ENCODE data around the gene KMT2E. TPM values are rescaled to one million over a fixed set of nuclear protein-coding genes. Genes with fewer than 3 reads are reported as not detected.

Gene KMT2E
- total and polyA plus RNA-seq, 2 donors (not counting 1 experiment from before 2014, with no cell fraction given), result 32.4 to 328 TPM

DNA sequence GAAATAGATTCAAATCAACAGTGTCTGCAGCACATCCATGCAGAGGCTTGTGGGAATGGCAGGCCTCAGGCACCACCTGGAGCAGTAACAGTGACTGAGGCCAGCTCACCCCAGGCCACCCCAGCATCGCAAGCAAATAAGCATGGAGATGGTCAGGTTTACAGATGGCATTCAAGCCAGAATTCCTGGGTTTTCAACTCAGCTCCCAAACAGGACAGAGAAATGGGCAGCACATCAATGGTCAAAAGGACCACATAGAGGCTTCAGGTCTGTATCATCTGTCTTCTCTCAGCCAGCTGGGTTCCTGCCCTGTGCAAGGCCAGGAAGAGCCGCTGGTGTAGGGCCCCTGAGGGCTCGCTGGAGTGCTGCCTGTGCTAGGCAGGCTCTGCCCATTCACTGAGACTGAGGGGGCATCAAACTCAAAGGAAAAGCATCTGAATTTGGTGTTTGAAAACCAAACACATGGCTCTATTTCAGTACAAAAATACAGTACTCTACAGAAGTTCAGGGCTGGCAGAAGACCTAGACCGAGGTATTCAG, 112.5 kb downstream of the KMT2E start:
- no peak overlapping the region for H3K4me3 ChIP-seq (ENCODE audit: control extremely low read depth in 1 of 5, extremely low read depth in 1 of 5, insufficient read depth in 1 of 5, low read depth in 2 of 5, low read length in 4 of 5)
- Mint-ChIP-seq H3K4me3 (no peak overlapping the region), H3K27ac (no peak overlapping the region), H3K4me1 (no peaks in the 10 kb centered on the region), H3K9me3 (ENCODE audit: insufficient read depth) (no peaks in the 10 kb centered on the region), H3K27me3 (no peaks in the 10 kb centered on the region)
- no peaks in the 10 kb centered on the region for H3K9me3 ChIP-seq (ENCODE audit: control extremely low read depth in 1 of 3, control insufficient read depth in 2 of 3, insufficient read depth in 1 of 3, low read length in 2 of 3)
- H3K36me3 ChIP-seq (replicated peaks in 1 of 2; ENCODE audit: control extremely low read depth in 1 of 2, control insufficient read depth in 1 of 2, extremely low read depth in 1 of 2, insufficient read depth in 2 of 2, low read length in 1 of 2), result peaks cover 0 to 58% of the 10 kb centered on the region in 2 experiments
- H3K79me2 ChIP-seq (ENCODE audit: control insufficient read depth, insufficient read depth, low read length), result no peaks in the 10 kb centered on the region
- TF ChIP-seq, protein P1, sequence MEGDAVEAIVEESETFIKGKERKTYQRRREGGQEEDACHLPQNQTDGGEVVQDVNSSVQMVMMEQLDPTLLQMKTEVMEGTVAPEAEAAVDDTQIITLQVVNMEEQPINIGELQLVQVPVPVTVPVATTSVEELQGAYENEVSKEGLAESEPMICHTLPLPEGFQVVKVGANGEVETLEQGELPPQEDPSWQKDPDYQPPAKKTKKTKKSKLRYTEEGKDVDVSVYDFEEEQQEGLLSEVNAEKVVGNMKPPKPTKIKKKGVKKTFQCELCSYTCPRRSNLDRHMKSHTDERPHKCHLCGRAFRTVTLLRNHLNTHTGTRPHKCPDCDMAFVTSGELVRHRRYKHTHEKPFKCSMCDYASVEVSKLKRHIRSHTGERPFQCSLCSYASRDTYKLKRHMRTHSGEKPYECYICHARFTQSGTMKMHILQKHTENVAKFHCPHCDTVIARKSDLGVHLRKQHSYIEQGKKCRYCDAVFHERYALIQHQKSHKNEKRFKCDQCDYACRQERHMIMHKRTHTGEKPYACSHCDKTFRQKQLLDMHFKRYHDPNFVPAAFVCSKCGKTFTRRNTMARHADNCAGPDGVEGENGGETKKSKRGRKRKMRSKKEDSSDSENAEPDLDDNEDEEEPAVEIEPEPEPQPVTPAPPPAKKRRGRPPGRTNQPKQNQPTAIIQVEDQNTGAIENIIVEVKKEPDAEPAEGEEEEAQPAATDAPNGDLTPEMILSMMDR (IDR thresholded peaks at IDR 0.05), result no peak
- TF ChIP-seq EZH2 (IDR thresholded peaks at IDR 0.05; ENCODE audit: borderline replicate concordance, insufficient read depth, low read depth, low read length, poor library complexity, severe bottlenecking), result no peak
- WGBS (ENCODE audit: insufficient coverage), result 96% methylated on average over 4 of the region's 4 CpGs
- no peaks in the 10 kb centered on the region for H3K27me3 ChIP-seq (replicated peaks in 1 of 4; ENCODE audit: control extremely low read depth in 1 of 4, control insufficient read depth in 3 of 4, insufficient read depth in 4 of 4, low read length in 3 of 4)
- no peak overlapping the region for H3K9ac ChIP-seq (ENCODE audit: low read length)
- peaks cover 12% of the 10 kb centered on the region for H4K20me1 ChIP-seq (ENCODE audit: control insufficient read depth, insufficient read depth, low read length, poor library complexity, severe bottlenecking)
- CTCF ChIA-PET, result no interaction called here
- H2AFZ ChIP-seq (ENCODE audit: insufficient read depth, low read depth, low read length, poor library complexity, severe bottlenecking), result no peak overlapping the region
- H3K4me2 ChIP-seq (replicated peaks; ENCODE audit: low read depth, low read length, poor library complexity, severe bottlenecking), result no peak overlapping the region
- intact Hi-C loops (cut with micrococcal nuclease), result no loop called here
- POLR2A ChIA-PET, result no interaction called here
- no peaks in the 10 kb centered on the region for H3K4me1 ChIP-seq (ENCODE audit: control insufficient read depth in 2 of 2, insufficient read depth in 2 of 2, low read length in 2 of 2)
- ATAC-seq (ENCODE audit: low read depth) (no peak), DNase-seq (no peak)
- no peak overlapping the region for H3K27ac ChIP-seq (ENCODE audit: low read length in 2 of 2)

DNA sequence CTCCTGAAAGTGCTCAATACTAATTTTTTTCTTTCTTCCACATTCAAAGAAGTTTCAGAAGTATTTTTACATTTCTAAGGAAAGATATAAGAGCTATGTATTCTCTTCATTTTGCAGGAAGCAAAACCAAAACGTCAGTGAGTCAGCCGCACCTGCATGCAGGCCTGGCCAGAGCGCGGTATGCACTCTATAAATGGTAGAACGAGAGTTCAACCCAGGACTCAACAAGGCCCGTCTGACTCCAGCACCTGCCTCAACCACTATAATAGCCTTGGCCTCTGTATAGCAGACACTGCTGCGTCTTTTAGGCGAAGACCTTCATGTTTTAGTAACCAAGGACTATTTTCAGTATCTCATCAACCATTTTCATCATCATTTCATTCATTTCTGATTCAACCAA, 113.2 kb downstream of the KMT2E start:
- H3K9me3 ChIP-seq (ENCODE audit: control extremely low read depth in 1 of 3, control insufficient read depth in 2 of 3, insufficient read depth in 1 of 3, low read length in 2 of 3), result no peaks in the 10 kb centered on the region
- CTCF ChIA-PET, result interaction anchor here (1.8 kb wide), 1 partner anchor 302 kb away, joined by 8 read pairs; no protein-coding TSS in a partner anchor
- POLR2A ChIA-PET, result no interaction called here
- peaks cover 0 to 63% of the 10 kb centered on the region in 2 experiments for H3K36me3 ChIP-seq (replicated peaks in 1 of 2; ENCODE audit: control extremely low read depth in 1 of 2, control insufficient read depth in 1 of 2, extremely low read depth in 1 of 2, insufficient read depth in 2 of 2, low read length in 1 of 2)
- H3K27ac ChIP-seq (ENCODE audit: low read length in 2 of 2), result peak overlapping the region in 1 of 2 donors; percentile 19
- no peak for DNase-seq
- WGBS (ENCODE audit: insufficient coverage), result 65% methylated on average over 8 of the region's 8 CpGs
- H3K27me3 ChIP-seq (replicated peaks in 1 of 4; ENCODE audit: control extremely low read depth in 1 of 4, control insufficient read depth in 3 of 4, insufficient read depth in 4 of 4, low read length in 3 of 4), result no peaks in the 10 kb centered on the region
- Mint-ChIP-seq H3K9me3 (ENCODE audit: insufficient read depth) (no peaks in the 10 kb centered on the region), H3K27me3 (no peaks in the 10 kb centered on the region), H3K27ac (no peak overlapping the region), H3K4me1 (no peaks in the 10 kb centered on the region), H3K4me3 (no peak overlapping the region)
- intact Hi-C loops (cut with micrococcal nuclease), result no loop called here
- no peak for ATAC-seq (ENCODE audit: low read depth)
- no peaks in the 10 kb centered on the region for H3K4me1 ChIP-seq (ENCODE audit: control insufficient read depth in 2 of 2, insufficient read depth in 2 of 2, low read length in 2 of 2)
- peaks cover 4% of the 10 kb centered on the region for H3K79me2 ChIP-seq (ENCODE audit: control insufficient read depth, insufficient read depth, low read length)
- H2AFZ ChIP-seq (ENCODE audit: insufficient read depth, low read depth, low read length, poor library complexity, severe bottlenecking), result no peak overlapping the region
- TF ChIP-seq, protein P1 (IDR thresholded peaks at IDR 0.05), result no peak
- no peak for TF ChIP-seq EZH2 (IDR thresholded peaks at IDR 0.05; ENCODE audit: borderline replicate concordance, insufficient read depth, low read depth, low read length, poor library complexity, severe bottlenecking)
- H3K9ac ChIP-seq (ENCODE audit: low read length), result no peak overlapping the region
- peaks cover 12% of the 10 kb centered on the region for H4K20me1 ChIP-seq (ENCODE audit: control insufficient read depth, insufficient read depth, low read length, poor library complexity, severe bottlenecking)
- H3K4me3 ChIP-seq (ENCODE audit: control extremely low read depth in 1 of 5, extremely low read depth in 1 of 5, insufficient read depth in 1 of 5, low read depth in 2 of 5, low read length in 4 of 5), result no peak overlapping the region
- no peak overlapping the region for H3K4me2 ChIP-seq (replicated peaks; ENCODE audit: low read depth, low read length, poor library complexity, severe bottlenecking)
